Measurements from ENCODE around the gene OXGR1. TPM values are rescaled to one million over a fixed set of nuclear protein-coding genes. Genes with fewer than 3 reads are reported as not detected.
A peak's percentile ranks its signal among the peaks of the same experiment; 100 is the strongest.
"Not testable (repeated sequence)": the region's sequence is repeated elsewhere in the genome, so short reads cannot be mapped to it uniquely, and the experiment has no call there.

Gene OXGR1
- total RNA-seq, 1 donor from 2014 or later = not detected

DNA sequence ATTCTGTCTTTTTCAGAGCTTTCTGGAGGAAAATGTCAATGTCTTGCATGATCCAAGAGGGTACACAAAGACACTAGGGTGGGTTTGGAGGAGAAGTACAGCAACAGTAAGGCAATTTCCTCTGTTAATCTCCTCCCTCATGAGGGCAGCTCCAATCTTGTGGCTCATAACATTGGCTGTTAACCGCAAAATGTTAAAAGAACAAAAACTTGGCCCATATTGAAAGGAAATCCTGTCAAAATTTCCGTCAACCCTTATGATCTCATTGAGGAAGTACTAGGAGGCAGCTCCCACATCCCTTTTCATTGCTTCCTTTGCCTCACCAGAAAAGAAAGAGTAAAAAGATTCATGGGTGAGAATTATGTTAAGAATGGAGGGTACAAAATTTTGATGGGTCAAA lies 11.6 kb downstream of the OXGR1 start:
- DNase-seq = no peak
- peak; percentile 79 for ATAC-seq (ENCODE audit: poor library complexity)
- intact Hi-C loops (cut with DNase I) = no loop called here

DNA sequence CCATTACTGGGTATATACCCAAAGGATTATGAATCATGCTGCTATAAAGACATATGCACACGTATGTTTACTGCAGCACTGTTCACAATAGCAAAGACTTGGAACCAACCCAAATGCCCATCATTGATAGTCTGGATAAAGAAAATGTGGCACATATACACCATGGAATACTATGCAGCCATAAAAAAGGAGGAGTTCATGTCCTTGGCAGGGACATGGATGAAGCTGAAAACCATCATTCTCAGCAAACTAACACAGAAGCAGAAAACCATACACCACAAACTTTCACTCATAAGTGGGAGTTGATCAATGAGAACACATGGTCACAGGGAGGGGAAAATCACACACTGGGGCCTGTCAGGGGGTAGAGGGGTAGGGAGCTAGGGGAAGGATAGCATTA lies 14.4 kb downstream of the OXGR1 start:
- DNase-seq; intact Hi-C loops (cut with DNase I); ATAC-seq (ENCODE audit: poor library complexity): not testable (repeated sequence)

DNA sequence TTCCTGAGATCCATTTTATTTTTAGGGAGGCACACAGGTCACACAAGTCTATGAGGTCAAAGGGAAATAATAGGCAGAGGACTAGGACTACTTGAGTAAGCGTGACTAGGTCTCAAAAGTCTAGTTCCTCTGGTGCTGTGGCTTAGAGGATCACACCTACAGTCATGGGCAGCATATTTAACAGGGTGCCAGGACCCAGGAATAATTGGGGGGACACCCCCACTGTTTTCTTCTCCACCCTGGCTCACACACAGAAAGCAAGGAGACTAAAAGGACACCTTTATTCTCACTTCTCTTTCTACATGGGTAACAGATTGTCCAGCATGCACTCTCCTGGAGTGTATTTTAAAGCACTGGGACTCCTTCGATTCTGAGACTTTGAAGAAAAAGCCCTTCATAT lies 26.2 kb downstream of the OXGR1 start:
- no peak for ATAC-seq (ENCODE audit: poor library complexity)
- intact Hi-C loops (cut with DNase I) = no loop called here
- no peak for DNase-seq

DNA sequence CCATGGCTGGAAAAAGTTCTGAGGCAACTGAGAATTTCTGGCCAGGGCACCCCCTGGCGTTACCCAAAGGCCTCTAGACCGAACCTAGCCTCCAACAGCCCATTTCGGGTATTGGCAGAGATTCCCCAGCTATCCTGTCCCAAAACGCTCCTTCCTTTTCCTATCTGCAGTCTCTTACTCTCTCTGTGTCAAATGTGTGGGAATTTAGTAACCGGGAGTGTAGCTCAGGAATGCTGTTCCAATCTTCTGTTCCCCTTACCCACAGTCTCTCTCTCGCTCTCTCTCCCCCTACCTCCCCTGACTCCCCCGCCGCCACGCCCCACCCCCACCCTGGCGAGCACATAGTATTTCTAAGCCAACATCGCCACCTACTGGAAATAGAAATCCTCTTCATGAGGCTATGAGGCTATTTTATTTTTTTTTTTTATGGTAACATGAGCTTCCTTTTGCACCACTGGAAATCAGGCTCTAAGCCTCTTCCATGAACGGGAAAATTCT lies 27.0 kb downstream of the OXGR1 start:
- intact Hi-C loops (cut with DNase I) = no loop called here
- no peak for DNase-seq
- no peak for ATAC-seq (ENCODE audit: poor library complexity)

DNA sequence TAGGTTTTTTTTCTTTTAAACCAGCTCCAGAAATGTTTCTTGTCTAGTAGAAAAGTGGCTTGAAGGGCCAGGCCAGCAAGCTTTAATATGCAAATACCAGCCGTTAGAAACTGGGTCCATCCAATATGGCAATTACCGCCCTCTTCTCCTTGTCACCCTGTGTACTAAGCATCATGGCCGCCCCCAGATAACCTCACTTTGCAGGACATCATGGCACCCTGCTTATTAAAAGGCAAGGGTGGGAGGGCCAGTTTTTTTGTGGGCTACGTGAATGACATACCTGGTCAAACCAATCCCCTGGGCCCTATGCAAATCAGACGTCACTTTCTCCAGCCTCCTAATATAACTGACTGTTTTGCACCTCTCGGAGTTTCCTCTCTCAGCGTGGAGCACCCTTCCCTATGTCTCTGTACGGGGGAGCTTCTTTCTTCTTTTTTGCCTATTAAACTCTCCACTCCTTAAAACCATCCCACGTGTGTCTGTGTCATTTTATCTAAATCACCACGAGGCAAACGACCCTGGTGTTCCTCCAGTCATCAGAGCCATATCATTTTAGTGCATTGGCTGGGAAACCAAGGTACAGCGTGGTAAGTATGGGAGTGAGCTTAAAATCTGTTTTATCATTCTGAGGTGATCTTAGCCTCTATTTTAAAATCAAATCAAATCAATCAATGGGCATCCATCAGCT lies 27.7 kb downstream of the OXGR1 start:
- ATAC-seq (ENCODE audit: poor library complexity) = no peak
- DNase-seq = no peak
- intact Hi-C loops (cut with DNase I) = no loop called here

DNA sequence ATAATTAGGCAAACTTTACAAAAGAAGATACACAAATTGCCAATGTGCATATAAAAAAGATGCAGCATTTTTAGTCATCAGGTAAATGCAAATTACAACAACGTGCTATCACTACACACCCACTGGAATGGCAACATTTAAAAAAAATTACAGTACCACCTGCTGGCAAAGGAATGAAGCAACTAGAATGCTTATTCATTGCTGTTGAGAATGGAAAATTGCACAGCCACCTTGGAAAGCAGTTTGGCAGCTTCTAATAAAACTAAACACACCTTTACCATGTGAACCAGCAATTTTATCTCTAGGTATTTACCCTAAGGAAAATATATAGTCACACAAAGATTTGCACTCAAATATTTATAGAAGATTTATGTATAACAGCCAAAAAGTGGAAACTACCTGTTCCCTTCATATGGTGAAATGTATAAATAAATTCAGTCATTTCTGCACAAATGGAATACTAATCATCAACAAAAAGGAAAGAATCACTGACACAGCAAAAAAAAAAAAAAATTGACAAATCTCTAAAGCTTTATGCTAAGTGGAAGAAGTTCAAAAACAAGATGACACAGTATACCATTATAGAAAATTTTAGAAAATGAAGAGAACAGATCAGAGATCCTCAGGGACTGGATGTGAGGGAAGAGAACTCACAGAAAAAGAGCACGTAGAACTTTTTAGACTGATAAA lies 30.3 kb downstream of the OXGR1 start:
- DNase-seq (no peak), ATAC-seq (ENCODE audit: poor library complexity) (no peak)
- intact Hi-C loops (cut with DNase I) = loop anchor here (5.0 kb wide), 1 partner anchor 942 kb away; no protein-coding TSS in a partner anchor

DNA sequence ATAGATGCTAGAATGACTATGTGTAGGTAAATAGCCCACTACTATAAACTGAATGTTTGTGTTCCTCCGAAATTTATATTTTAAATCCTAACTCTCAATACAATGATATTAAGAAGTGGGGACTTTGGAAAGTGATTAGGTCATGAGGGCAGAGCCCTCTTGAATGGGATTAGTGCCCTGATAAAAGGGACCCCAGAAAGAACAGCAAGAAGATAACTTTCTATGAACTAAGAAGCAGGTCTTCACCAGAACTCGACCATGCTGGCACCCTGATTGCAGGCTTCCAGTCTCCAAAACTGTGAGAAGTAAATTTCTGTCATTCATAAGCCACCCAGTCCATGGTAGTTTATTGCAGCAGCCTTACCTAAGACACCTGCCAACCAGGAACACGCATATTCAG lies 33.9 kb downstream of the OXGR1 start:
- intact Hi-C loops (cut with DNase I) = loop anchor here (5.0 kb wide), 1 partner anchor 938 kb away; no protein-coding TSS in a partner anchor
- DNase-seq = no peak
- no peak for ATAC-seq (ENCODE audit: poor library complexity)

DNA sequence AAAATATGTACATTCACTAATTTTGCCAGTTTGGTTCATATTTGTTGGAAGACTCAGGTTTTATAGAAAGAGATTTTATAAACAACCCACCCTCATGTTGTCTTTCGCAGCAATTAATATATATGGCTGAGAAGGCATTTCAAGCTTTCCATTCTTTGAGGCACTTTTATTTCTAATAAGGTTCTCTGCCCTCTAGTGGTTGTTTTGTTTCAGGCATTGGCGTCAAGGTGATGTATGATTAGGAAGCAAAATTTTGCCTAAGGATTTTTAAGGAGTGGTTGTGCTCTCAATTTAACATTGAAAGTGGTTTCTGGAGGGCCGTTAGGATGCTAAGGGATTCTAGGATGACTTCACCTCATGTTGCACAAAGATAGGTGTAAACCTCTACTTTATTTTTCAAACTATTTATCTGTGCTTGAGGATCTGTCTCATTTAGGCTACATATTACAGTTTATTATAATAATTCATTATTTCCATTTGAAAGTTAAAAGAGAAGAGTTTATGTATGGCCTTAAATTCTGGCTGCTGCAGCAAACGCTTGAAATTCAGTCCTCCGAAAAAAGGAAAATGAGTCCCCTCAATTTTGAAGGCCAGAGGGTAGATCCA lies 35.9 kb downstream of the OXGR1 start:
- intact Hi-C loops (cut with DNase I) = no loop called here
- ATAC-seq (ENCODE audit: poor library complexity) (no peak), DNase-seq (no peak)

DNA sequence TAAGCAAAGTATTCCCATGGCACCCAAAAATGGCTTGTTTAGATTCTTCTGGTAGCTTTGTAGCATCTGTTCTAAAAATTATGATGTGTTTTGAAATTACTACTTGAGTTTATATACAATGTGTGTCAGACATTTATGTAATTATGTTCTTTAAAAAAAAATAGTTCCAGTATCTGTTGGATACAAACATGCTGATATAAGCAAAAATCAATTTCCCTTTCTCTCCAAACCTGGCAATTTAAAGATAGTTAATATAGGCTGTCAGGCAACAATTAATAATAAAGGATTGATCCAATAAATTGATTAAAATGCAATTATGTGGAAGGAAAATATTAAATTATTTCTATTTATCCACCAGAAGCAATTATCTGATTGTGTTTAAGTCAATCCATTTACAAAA lies 41.7 kb downstream of the OXGR1 start:
- intact Hi-C loops (cut with DNase I) = no loop called here
- DNase-seq (no peak), ATAC-seq (ENCODE audit: poor library complexity) (no peak)

DNA sequence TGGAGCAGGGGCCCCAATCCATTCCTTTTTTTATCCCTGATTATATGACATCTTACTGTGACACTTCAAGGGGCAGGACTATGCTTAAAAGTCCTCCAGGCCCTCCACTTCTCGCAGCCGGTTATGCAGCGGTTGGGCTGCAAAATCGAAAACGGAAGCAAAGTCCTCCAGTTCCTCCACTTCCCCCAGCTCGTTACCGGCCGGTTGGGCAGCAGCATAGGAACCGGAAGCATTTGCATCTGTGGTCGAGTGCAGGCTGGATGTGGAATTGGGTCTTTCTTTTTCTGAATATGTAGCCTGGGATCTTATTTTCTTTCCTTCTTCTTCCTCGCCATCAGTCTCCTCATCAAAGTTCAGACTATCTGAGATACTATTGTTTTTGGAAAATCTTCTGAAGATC lies 46.1 kb downstream of the OXGR1 start:
- no peak for DNase-seq
- intact Hi-C loops (cut with DNase I) = no loop called here
- ATAC-seq (ENCODE audit: poor library complexity) = no peak

DNA sequence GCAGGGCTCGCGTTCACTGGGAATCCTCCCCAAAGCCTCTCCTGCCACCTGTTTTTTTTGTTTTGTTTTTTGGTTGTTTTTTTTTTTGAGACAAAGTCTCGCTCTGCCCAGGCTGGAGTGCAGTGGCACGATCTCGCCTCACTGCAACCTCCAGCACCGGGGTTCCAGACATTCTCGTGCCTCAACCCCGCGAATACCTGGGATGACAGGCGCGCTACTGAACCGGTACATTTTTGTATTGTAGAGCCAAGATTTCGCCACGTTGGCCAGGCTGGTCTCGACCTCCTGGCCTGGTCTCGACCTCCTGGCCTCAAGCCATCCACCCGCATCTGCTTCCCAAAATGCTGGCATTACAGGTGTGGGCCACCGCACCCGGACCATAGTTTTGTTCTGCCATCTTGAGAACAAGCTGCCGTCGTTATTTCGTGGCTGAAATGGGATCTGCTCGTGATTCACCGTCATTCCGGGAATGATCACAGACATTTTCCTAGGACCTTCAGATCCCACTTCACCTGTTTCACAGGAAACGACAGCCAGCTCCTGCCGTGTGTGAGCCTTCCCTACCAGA lies 46.8 kb downstream of the OXGR1 start:
- intact Hi-C loops (cut with DNase I) = no loop called here
- DNase-seq (no peak), ATAC-seq (ENCODE audit: poor library complexity) (no peak)

DNA sequence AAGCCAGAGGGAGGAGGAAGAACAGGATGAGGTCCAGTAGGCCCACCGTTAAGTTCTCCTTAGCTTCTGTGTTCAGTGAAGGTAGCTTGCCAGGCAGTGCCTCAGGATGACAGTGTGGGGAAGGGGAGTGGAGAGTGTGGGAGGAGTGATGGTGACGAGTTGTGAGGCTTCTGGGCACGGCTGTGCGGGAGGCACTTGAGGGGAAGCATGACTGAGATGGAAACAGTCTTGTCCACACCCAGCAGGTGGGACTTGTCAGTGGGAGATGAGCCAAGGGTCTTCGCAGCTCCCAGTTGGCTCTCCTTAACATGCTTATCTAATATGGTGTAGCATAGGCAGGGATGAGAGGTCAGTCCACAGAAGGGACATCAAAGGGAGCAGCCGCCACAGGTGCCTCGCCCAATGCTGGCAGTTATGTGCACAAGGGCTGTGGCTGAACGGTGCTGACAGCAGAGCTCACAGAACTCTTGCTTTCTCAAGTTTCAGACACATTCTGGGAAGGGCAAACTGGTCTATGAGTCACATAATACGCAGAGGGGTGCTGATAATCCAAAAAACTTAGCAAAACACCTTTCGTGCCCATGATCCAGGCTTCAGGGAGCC lies 47.5 kb downstream of the OXGR1 start:
- no peak for DNase-seq
- ATAC-seq (ENCODE audit: poor library complexity) = no peak
- intact Hi-C loops (cut with DNase I) = no loop called here

DNA sequence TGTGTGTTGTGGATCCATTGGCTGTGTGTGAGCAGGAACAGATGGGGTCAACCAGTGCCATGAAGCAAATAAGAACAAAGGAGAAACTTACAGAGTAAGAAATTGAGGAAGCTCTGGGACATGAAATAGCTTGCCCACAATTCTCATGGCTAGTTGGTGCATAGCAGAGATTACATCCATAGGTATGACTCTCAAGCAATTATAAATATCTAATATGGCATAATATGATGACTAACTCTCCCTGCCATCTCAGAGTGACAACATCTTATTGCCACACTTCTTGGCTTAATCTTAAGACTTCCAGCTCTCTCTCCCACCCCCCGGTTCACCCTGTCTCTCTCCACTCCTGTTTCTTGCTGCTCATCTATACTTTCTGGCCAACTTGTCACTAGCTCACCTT lies 53.3 kb downstream of the OXGR1 start:
- intact Hi-C loops (cut with DNase I) = no loop called here
- ATAC-seq (ENCODE audit: poor library complexity) (no peak), DNase-seq (no peak)

DNA sequence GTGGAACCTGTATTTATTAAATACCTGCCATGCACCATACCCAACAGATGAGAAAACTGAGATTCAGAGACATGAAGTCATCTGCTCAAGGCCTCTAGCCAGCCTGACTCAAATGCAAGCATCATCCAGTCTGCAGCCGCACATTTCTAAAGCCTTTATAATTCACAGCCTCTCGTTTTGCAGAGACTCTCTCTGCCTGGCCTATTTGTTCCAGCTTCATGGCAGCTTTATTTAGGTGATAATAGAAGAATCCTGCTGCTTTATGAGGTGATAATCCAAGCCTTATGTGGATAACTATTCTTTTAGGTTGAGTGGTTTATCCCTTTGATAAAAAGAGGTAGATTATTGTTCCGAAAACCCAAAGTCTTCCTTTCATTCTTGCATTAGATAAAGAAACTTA lies 58.4 kb downstream of the OXGR1 start:
- ATAC-seq (ENCODE audit: poor library complexity) (no peak), DNase-seq (no peak)
- intact Hi-C loops (cut with DNase I) = no loop called here

Other genes starting within 250 kb of the OXGR1 start
- 69.3 TPM for gene MBNL2, start 227.9 kb upstream of the OXGR1 start, total RNA-seq